Measurements from ENCODE around the gene PARD6B.
"Not testable (repeated sequence)": the region's sequence is repeated elsewhere in the genome, so short reads cannot be mapped to it uniquely, and the experiment has no call there.

Gene PARD6B

DNA sequence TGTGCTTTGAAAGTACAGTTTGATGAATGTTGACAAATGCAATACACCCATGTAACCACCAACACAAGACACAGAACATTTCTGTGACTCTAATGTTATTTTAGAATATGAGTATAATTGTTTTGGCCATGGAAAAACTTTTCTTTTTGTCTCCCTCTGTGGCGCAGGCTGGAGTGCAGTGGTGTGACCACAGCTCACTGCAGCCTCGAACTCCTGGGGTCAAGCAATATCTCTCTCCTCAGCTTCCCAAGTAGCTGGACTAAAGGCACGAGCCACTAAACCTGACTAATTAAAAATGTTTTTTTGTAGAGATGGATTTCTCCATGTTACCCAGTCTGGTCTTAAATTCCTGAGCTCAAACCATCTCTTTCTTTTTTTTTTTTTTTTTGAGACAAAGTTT is 43.1 kb downstream of the PARD6B start:
- no peak for DNase-seq (ENCODE audit: low spot score)

DNA sequence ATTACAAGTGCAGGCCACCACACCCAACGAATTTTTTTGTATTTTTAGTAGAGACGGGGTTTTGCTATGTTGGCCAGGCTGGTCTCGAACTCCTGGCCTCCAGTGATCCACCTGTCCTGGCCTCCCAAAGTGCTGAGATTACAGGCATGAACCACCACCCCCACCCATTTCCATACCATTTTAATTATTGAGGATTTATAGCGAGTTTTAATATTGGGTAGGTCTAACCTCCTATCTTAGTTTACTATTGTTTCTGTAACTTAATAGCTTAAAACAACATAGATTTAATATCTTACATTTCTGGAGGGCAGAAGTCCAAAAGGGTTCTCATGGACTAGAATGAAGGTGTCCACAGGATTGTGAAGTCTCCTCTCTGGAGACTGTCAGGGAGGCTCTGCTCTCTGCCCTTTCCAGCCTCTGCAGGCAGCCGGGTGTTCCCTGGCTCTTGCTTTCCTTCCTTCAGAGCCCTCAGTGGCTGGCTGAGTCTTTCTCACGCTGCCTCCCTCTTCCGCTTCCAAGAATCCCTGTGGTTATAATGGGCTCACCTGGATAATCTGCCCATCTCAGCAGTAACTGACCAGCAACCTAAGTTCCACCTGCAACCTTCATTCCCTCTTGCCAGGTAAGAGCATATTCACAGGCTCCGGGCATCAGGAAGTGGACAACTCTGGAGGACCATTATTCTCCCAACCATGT is 44.9 kb downstream of the PARD6B start:
- no peak for DNase-seq (ENCODE audit: low spot score)

DNA sequence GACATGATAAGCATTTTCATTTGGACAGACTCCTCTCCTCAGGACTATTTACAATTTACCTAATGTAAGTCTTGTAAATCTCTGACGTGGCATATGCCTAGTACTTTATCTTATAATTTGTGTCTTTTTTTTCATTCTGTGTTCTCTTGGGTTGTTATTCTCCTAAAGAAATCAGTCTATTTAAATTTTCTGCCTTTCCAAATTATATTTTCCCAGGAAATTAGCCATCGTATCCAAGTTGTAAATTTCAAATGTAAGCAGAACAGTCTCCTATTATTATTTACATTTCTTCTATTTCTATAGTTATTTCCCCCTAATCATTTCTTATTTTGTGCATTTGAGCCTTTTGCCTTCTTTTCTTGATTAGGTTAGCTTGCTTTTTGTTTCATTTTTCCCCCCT is 46.0 kb downstream of the PARD6B start:
- DNase-seq (ENCODE audit: low spot score) = no peak

DNA sequence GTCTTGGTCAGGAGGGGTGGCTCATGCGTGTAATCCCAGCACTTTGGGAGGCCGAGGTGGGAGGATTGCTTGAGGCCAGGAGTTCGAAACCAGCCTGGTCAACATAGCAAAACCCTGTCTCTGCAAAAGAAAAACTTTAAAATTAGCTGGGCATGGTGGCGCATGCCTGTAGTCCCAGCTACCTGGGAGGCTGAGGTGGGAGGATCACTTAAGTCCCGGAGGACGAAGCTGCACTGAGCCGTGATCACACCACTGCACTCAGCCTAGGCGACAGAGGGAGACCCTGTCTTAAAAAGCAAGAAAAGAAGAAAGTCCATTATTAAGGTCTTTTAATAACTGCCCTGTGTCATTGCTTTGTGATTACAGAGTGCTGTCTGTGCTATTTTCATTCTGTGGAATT is 47.6 kb downstream of the PARD6B start:
- DNase-seq (ENCODE audit: low spot score) = not testable (repeated sequence)

DNA sequence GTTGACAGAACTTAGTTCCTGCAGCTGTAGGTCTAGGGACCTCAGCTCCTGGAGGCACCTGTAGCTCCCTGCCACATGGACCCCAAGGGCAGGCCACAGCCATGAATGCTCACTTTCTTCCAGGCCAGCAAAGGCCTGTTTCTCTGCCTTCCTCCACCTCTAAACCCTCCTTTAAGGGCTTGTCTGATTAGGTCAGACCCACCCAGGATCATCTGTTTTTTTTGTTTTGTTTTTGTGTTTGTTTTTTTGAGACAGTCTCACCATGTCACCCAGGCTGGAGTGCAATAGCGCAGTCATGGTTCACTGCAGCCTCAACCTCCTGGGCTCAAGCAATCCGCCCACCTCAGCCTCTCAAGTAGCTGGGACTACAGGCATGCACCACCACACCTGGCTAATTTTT is 52.0 kb downstream of the PARD6B start:
- no peak for DNase-seq (ENCODE audit: low spot score)

DNA sequence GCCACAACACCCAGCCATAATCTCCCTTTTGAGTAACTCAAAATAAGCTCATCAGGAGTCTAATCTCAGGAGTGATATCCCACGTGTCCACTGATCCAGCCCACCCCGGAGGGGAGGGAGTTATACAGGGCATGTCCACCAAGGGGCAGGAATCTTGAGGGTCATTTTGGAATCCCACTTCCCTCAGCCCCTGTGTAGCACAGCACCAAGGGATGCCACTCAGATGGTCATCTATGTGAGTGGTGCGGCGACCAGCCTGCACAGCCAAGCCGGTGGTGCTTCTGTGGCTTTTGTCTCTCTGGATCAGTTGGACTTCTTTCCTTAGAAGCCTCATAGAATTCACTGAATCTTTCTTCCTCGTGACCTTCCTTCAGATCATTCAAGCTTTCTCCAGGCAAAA is 52.5 kb downstream of the PARD6B start:
- DNase-seq (ENCODE audit: low spot score) = no peak

DNA sequence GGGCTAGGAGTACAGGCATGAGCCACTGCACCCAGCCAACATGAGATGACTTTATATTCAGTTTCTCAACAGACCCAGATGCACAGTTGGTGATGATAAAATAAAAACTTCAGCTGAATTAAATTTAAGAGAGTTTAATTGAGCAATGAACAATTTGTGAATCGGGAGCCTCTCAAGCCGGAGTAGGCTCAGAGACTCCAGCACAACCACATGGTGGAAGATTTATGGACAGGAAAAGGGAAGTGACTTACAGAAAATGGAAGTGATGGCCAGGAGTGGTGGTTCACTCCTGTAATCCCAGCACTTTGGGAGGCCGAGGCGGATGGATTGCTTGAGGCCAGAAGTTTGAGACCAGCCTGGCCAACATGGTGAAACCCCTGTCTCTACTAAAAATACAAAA is 53.1 kb downstream of the PARD6B start:
- no peak for DNase-seq (ENCODE audit: low spot score)

DNA sequence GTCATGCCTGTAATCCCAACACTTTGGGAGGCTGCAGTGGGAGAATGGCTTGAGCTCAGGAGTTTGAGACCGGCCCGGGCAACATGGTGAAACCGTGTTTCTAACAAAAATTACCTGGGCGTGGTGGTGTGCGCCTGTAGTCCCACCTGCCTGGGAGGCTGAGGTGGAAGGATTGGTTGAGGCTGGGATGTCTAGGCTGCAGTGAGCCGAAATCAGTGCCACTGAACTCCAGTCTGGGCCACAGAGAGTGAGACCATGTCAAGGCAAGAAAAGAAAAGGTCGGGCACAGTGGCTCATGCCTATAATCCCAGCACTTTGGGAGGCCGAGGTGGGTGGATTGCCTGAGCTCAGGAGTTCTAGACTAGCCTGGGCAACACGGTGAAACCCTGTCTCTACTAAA is 55.3 kb downstream of the PARD6B start:
- no peak for DNase-seq (ENCODE audit: low spot score)

DNA sequence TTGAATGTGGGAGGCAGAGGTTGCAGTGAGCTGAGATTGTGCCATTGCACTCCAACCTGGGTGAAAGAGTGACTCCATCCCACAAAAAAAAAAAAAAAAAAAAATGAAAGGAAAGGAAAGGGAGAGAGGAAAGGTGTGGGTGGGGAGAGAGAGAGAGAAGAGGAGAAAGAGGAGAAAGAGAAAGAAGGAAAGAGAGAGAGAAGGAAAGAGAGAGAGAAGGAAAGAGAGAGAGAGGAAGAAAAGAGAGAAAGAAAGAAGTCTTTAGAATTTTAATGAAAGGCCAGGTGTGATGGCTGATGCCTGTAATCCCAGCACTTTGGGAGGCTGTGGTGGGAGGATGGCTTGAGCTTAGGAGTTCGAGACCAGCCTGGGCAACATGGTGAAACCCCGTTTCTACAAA is 55.8 kb downstream of the PARD6B start:
- no peak for DNase-seq (ENCODE audit: low spot score)

DNA sequence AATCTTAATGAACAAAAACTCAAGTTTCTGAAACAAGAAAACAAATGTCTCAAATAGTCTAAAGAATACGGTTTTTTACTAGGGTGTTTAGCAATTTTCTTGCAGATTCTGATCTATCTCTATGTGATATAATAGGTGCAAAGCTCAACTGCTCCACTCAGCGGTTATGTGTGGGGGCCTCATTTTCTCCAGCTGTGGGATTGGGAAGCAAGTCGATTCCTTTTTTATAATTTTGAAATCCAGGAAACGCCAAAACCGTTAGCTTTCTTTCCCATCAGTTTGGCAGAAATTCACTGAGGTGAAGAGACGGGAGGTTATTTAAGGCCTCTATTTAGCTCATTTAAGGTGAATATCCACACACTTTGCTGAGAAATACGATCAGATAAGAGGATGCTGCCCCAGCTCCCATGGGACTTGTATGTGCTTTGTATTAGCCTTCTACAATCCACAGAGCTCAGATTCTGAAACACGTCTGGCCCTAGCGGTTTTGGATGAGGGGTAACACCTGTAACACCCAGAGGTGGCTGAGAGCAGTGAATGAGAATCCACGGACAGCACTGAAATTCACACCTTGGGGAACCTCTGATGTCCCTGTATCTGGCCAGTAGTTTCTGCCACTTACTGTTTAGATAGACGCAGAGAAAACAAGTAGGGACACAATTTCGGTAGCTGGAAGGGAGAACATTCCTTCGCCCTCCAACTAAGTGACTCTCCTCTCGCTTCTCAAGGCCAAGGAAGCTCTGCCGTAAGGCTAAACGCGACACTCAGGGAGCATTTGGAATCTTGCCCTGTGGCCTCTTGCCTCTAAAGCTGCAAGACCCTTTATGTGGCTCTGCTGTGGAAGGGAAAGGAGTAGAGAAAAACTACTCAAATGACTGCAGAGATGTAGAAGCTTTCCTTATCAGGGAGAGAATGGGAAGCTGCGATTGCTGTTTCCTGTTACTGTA is 56.9 kb downstream of the PARD6B start:
- peak; percentile 57 for DNase-seq (ENCODE audit: low spot score)

DNA sequence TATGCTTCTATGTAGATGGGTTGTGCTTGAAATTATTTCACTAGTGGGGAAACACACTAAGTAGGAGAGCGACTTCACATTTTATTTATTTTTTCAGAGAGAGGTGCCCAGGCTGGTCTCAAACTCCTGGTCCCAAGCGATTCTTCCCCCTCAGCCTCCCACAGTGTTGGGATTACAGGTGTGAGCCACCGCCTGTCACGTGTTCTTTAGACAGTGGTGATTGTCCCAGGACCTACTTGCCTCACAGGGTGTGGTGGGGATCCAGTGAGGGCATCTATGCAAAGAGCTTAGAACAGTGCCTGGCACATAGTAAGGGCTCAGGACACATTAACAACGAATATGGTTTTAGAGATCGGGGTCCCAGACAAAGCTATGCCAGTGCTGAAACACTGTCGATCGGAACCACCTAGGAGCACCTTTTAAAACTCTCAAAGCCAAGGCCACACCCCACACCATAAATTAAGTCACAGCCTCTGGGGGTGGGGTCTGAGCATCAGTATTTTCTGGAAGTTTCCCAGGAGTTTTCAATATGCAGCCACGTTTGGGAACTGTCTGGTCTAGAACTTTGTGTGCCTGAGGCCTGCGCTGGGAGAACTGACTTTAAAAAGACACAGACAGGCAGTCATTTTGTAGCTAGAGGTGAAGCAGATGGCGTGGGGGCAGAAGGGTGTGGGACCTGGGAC is 58.7 kb downstream of the PARD6B start:
- DNase-seq (ENCODE audit: low spot score) = no peak

DNA sequence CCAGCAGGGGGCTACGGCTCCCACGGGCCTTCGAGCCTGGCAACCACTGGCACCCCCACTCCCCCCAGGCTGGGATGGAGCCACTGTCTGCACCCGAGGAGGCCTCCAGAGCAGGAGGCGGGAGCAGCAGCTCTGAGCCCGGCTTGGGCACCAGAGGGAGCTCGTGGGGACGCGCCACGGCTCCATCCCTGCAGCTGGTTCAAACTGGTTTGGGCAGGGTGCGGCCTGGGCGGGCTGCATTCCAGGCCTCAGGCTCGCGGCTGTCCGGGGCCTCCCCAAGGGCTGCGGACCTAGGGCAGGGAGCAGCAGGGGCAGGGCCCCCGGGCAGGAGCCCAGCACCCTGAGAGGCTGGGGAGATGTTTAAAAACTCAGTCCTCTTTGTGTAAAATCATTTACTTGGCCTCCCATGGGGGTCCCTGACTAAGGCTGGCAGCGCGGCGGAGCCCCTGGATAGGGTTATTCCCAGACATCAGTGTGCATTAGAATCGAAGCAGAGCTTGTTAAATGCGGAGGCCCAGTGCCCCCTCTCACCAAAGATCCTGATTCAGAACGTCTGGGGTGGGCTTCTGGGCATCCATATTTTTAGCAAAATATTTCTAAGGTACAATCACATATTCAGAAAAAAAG is 59.4 kb downstream of the PARD6B start:
- peak; percentile 95 for DNase-seq (ENCODE audit: low spot score)

DNA sequence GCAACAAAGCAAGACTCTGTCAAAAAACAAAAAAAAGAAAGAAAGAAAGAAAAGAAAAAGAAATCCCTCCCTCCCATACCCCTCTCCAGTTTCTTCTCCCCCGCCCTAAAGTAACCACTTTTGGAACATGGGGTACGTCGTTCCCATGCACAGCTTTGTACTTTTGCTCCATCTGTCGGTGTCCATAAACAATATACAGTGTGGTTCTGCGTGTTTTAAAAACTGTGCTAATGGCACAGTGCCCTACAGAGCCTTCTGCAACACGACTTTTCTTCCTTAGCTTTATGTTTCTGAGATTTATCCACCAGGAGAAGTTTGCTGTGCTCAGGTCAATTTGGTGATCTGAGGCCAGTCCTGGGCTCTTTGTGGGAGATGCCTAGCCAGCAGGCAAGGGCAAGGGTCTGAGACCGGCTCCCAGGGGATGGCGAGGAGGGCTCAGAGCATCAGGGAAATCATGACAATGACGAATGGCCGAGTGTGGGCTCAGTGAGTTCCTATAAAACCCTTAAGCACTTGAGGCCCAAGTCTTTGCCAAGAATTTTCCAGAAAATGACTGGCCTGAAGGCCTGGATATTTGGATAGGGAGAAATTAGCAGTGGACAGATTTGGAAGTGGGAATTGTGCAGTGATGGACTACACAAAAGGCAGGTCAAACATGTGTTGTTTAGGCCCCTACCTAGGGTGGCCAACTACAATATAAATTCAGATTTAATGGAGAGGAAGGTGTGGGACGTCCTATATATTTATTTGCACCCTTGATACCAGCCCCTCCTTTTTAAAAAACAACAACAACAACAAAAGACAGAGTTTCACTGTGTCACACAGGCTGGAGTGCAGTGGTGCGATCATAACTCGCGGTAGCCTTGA is 61.6 kb downstream of the PARD6B start:
- no peak for DNase-seq (ENCODE audit: low spot score)

DNA sequence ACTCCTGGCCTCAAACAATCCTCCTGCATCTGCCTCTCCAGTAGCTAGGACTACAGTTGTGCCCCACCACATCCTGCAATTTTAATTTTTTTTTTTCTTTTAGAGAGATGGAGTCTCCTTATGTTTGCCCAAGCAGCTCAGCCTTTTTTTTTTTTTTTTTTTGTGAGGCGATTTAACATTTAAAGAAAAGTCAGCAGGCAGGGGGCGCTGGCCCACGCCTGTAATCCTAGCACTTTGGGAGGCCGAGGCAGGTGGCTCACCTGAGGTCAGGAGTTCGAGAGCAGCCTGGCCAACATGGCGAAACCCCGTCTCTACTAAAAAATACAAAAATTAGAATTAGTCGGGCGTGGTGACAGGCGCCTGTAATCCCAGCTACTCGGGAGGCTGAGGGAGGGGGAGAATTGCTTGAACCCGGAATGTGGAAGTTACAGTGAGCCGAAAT is 62.2 kb downstream of the PARD6B start:
- not testable (repeated sequence) for DNase-seq (ENCODE audit: low spot score)

DNA sequence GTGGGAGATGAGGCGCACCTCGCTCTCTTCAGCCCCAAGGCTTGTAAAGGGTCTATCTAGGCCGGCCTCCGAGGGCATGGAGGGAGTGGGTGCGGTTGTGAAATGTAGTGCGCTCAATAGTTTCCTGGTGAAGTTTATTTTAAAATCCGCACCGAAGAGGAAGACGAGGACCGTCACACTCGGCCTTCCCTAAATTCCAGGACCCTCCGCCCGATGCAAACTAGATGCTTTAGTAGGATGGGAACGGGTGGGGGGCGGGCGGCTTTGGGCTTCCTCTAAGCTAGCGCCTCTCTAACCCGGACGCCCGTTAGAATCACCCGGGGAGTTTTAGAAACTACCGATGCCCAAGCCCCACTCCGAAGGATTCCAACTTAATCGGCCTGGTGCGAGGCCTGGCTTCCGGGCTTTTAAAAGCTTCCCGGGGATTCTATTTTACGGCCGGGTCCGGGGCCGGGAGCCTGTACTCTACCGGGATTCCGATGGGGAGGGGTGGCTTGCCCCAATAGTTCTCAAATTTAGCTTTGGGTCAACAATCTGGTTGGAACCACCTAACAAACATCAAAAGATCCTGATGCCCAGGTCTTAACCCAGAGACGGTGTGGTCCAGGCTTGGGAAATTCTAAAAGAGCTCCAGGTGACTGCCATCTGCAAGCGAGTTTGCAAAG is 62.9 kb downstream of the PARD6B start:
- no peak for DNase-seq (ENCODE audit: low spot score)

DNA sequence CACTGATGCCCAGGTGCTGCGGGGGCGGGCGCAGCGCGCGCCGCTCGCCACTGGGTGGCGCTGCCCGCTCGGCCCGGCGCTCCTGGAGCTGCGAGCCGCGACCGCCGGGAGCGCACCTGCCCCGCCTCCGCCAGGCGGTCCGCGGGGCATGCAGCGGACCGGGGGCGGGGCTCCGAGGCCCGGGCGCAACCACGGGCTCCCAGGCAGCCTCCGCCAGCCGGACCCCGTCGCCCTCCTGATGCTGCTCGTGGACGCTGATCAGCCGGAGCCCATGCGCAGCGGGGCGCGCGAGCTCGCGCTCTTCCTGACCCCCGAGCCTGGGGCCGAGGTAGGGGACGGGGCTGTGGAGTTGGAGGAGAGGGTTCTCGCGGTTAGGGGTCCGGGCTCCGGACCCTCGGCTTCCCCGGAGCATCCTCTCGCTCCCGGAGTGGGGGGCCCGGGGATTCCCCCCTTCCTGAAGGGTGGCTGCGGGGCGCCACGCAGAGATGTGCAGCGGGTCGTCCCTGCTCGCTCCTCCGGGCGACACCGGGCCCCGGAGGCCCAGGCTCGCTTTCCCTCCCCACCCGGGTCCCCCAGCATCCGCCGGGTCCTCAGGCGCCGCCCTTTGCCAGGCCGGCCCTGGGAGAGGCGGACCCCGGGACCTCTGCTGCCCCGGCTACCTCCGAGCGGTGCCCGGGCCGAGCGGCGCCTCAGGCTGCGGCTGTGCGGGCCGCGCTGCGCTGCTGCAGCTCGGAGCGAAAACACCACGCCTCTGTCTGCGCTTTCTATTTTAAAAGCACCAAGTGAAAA is 63.7 kb downstream of the PARD6B start, which contains the start of gene BCAS4:
BCAS4 (plus strand) TSS at position 216 of the 789 bp plus-strand sequence; CDS start at position 239, 23 bp downstream.
- DNase-seq (ENCODE audit: low spot score) = peak; percentile 98

DNA sequence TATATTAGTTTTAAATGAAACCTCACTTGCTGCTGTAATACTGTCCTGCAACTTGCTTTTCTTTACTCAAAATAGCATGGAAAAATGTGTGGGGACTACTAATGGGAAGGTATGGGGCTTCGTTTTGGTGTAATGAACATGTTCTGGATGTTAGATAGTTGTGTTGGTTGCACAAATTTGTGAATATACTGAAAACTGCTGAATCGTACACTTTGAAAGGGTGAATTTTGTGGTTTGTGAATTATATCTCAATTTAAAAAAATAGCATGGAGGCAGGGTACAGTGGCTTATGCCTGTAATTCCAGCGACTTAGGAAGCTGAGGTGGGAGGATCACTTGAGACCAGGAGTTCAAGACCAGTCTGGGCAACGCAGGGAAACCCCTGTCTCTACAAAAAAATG is 65.8 kb downstream of the PARD6B start:
- DNase-seq (ENCODE audit: low spot score) = no peak

DNA sequence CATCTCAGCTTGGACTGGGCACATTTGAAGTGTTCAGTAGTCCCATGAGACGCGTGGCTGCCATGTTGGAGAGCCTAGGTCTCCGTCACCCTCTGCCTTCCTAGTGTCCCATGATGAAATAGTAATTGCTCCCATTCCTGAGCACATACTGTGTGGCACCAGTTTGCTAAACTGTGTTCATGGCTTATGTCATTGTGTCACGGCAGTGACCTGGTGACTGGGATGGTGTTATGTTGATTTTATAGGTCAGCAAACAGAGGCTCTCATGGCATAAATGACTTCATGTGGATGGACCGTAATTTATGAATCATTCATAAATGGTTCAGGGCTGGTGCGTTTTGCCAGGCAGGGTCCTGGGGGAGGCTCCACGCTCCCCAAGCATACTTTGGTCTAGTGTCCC is 67.3 kb downstream of the PARD6B start:
- DNase-seq (ENCODE audit: low spot score) = no peak

DNA sequence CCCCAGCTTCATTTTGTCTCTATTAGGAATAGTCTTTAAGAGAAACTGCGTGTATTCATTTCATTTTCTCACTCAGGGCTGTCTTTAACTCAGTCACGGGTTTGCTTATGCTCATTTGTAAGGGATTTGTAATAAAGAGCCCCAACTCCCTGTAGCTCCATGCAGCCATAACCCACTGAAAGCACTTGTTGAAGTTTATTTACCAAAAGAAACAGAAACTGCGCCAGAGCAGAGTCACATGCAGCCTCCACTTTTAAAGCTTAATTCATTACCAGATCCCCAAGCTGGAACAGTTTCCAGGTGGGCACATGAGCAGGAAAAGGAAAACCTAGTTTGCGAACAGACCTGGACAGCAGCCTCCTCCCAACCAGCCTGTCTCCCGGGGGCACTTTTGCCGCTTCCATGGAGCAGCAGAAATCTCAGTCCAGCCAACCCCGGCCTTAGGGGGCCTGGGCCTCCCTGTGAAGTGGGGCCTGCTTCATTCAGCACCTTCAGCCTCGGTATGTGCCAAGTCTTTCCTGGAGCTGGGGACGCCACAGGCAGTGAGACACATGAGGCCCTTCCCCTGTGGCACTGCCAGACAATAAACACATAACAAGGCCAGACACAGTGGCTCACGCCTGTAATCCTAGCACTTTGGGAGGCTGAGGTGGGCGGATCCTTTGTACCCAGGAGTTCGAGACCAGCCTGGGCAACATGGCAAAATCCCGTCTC is 68.0 kb downstream of the PARD6B start:
- no peak for DNase-seq (ENCODE audit: low spot score)
